ENCODE data around the gene HOXC6.

Gene HOXC6

GRCh38 chr12:54050482-54050810, 22.2 kb downstream of the HOXC6 start:
- POLR2A ChIA-PET = interaction anchor here (0.7 kb wide), 1 partner anchor 141 kb away, joined by 3 read pairs; no protein-coding TSS in a partner anchor
- TF ChIP-seq CTCF (IDR thresholded peaks at IDR 0.05; ENCODE audit: insufficient read depth, low read length, missing control alignments) = no peak
- no peak for DNase-seq (ENCODE audit: low read depth, low spot score)
- CTCF ChIA-PET = interaction anchor here (0.8 to 2.8 kb wide), 10 partner anchors 8 to 164 kb away, joined by 3 to 12 read pairs (median 6); partner anchors contain the start of gene HOXC5
- H3K4me3 ChIP-seq (ENCODE audit: low read depth, low read length) = no peak overlapping the region

- POLR2A ChIA-PET = interaction anchor here (0.7 kb wide), 1 partner anchor 140 kb away, joined by 3 read pairs; no protein-coding TSS in a partner anchor
- H3K4me3 ChIP-seq (ENCODE audit: low read depth, low read length) = no peak overlapping the region
- DNase-seq (ENCODE audit: low read depth, low spot score) = no peak
- no peak for TF ChIP-seq CTCF (IDR thresholded peaks at IDR 0.05; ENCODE audit: insufficient read depth, low read length, missing control alignments)
- CTCF ChIA-PET = interaction anchor here (0.7 to 2.8 kb wide), 10 partner anchors 8 to 163 kb away, joined by 3 to 12 read pairs (median 6); partner anchors contain the start of gene HOXC5
These were observed 23.0 kb downstream of the HOXC6 start for GRCh38 chr12:54051026-54051842.

- H3K4me3 ChIP-seq (ENCODE audit: low read depth, low read length) = no peak overlapping the region
- DNase-seq (ENCODE audit: low read depth, low spot score) = no peak
- POLR2A ChIA-PET = no interaction called here
- CTCF ChIA-PET = interaction anchor here (0.8 to 2.8 kb wide), 9 partner anchors 8 to 157 kb away, joined by 3 to 14 read pairs (median 4); partner anchors contain the start of gene HOXC5
- no peak for TF ChIP-seq CTCF (IDR thresholded peaks at IDR 0.05; ENCODE audit: insufficient read depth, low read length, missing control alignments)
These were observed 23.7 kb downstream of the HOXC6 start for GRCh38 chr12:54051874-54052437.

GRCh38 chr12:54052438-54053002, 24.3 kb downstream of the HOXC6 start:
- H3K4me3 ChIP-seq (ENCODE audit: low read depth, low read length) = no peak overlapping the region
- ChIA-PET POLR2A (interaction anchor here (0.5 to 0.9 kb wide), 2 partner anchors 35 to 45 kb away, joined by 3 read pairs; no protein-coding TSS in a partner anchor), CTCF (interaction anchor here (0.8 to 2.8 kb wide), 11 partner anchors 8 to 156 kb away, joined by 3 to 14 read pairs (median 4); partner anchors contain the start of gene HOXC5)
- TF ChIP-seq CTCF (IDR thresholded peaks at IDR 0.05; ENCODE audit: insufficient read depth, low read length, missing control alignments) = no peak
- no peak for DNase-seq (ENCODE audit: low read depth, low spot score)

GRCh38 chr12:54053003-54053750, 24.9 kb downstream of the HOXC6 start:
- CTCF ChIA-PET = interaction anchor here (1.0 to 2.8 kb wide), 8 partner anchors 12 to 155 kb away, joined by 3 to 14 read pairs (median 5); partner anchors contain the start of gene HOXC5

More at GRCh38 chr12:54053003-54053750, 24.9 kb downstream of the HOXC6 start:
- no peak for DNase-seq (ENCODE audit: low read depth, low spot score)
- POLR2A ChIA-PET = interaction anchor here (0.5 to 0.9 kb wide), 2 partner anchors 35 to 46 kb away, joined by 3 read pairs; no protein-coding TSS in a partner anchor
- H3K4me3 ChIP-seq (ENCODE audit: low read depth, low read length) = no peak overlapping the region
- no peak for TF ChIP-seq CTCF (IDR thresholded peaks at IDR 0.05; ENCODE audit: insufficient read depth, low read length, missing control alignments)
